ENCODE data around the gene SCN11A. TPM values are rescaled to one million over a fixed set of nuclear protein-coding genes. Genes with fewer than 3 reads are reported as not detected.

The SCN11A gene
- total and polyA plus RNA-seq, 2 of the 13 experiments (the other 11 are each of a cell fraction or from before 2014, with no cell fraction given) = 0.02 to 0.11 TPM

DNA sequence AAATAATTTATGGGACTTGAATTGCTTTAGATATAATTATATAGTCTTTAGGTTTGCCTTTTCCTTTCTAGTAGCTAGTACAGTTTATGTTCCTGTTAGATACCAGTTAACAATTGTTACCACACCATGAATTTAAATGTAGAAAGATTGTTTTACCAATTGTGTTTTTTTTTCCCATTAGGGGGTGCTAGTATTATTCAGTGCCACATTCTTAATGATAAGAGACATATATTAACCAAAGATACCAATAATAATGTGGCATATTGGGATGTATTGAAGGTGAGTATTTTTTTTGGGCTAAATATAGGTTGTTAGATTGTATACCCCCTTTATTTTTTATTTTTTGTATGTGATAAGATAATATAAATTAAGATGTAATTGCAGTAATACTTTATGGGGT, 27.8 kb upstream of the SCN11A start:
- intact Hi-C loops (cut with micrococcal nuclease; ENCODE audit: unreplicated experiment) = no loop called here
- no peaks in the 10 kb centered on the region for H3K9me3 ChIP-seq (ENCODE audit: low read length)

More for the DNA sequence above, 27.8 kb upstream of the SCN11A start:
- Histone ChIP-seq H3K4me3 (replicated peaks in 1 of 3; ENCODE audit: insufficient read depth in 1 of 3, low read depth in 2 of 3, low read length in 3 of 3) (no peak overlapping the region), H3K27me3 (ENCODE audit: control insufficient read depth in 1 of 2, insufficient read depth in 2 of 2, low read length in 2 of 2) (no peaks in the 10 kb centered on the region), H3K79me2 (ENCODE audit: insufficient read depth, low read length) (no peaks in the 10 kb centered on the region), H3K4me2 (ENCODE audit: low read depth, low read length) (no peak overlapping the region), H3K9ac (ENCODE audit: insufficient read depth, low read depth, low read length) (no peak overlapping the region), H3K36me3 (replicated peaks in 1 of 2; ENCODE audit: control insufficient read depth in 1 of 2, insufficient read depth in 2 of 2, low read length in 2 of 2) (peaks cover 12 to 46% of the 10 kb centered on the region in 2 experiments), H3K4me1 (ENCODE audit: insufficient read depth, low read length) (no peaks in the 10 kb centered on the region), H4K20me1 (ENCODE audit: insufficient read depth, low read length) (no peaks in the 10 kb centered on the region), H2AFZ (ENCODE audit: low read length) (no peak overlapping the region), H3K27ac (ENCODE audit: extremely low read length, insufficient read depth, low read length) (no peak overlapping the region)
- no TSS peak for BruUV-seq (replicated peaks)
- in situ Hi-C loops (cut with HindIII; ENCODE audit: extremely low pct_ligation_motif_present, low pct_unique_long_range_greater_than_20kb) = no loop called here
- DNase-seq (ENCODE audit: low spot score) = no peak
- ChIA-PET CTCF (ENCODE audit: low intra/inter-chr PET ratio, low total read pairs) (no interaction called here), POLR2A (no interaction called here)
- no peak for ATAC-seq
- no peak for TF ChIP-seq ZNF577 (CRISPR knock-in tag; IDR thresholded peaks at IDR 0.05; ENCODE audit: borderline replicate concordance, low read depth)
- no peak for TF ChIP-seq HMG20B (CRISPR knock-in tag; conservative IDR thresholded peaks at IDR 0.05)
- no peak for TF ChIP-seq ZNF260 (CRISPR knock-in tag; IDR thresholded peaks at IDR 0.05; ENCODE audit: borderline replicate concordance, low read depth)
- TF ChIP-seq, protein P1, sequence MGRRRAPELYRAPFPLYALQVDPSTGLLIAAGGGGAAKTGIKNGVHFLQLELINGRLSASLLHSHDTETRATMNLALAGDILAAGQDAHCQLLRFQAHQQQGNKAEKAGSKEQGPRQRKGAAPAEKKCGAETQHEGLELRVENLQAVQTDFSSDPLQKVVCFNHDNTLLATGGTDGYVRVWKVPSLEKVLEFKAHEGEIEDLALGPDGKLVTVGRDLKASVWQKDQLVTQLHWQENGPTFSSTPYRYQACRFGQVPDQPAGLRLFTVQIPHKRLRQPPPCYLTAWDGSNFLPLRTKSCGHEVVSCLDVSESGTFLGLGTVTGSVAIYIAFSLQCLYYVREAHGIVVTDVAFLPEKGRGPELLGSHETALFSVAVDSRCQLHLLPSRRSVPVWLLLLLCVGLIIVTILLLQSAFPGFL (CRISPR knock-in tag; IDR thresholded peaks at IDR 0.05) = no peak
- TF ChIP-seq MXD4 (CRISPR knock-in tag; IDR thresholded peaks at IDR 0.05) = no peak
- no peak for TF ChIP-seq RNF2 (conservative IDR thresholded peaks at IDR 0.05; ENCODE audit: low read depth)
- TF ChIP-seq, protein P2, sequence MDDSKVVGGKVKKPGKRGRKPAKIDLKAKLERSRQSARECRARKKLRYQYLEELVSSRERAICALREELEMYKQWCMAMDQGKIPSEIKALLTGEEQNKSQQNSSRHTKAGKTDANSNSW (CRISPR knock-in tag; IDR thresholded peaks at IDR 0.05; ENCODE audit: borderline replicate concordance) = no peak
- no peak for TF ChIP-seq ZNF83 (CRISPR knock-in tag; IDR thresholded peaks at IDR 0.05; ENCODE audit: borderline replicate concordance)
- TF ChIP-seq ZSCAN29 (CRISPR knock-in tag; conservative IDR thresholded peaks at IDR 0.05) = no peak
- TF ChIP-seq HOXA9 (CRISPR knock-in tag; IDR thresholded peaks at IDR 0.05; ENCODE audit: borderline replicate concordance) = no peak
- TF ChIP-seq YY1 (IDR thresholded peaks at IDR 0.05; ENCODE audit: insufficient read depth, insufficient replicate concordance, low read depth, low read length) = no peak
- no peak for TF ChIP-seq HIVEP1 (CRISPR knock-in tag; IDR thresholded peaks at IDR 0.05)
- TF ChIP-seq NR2F6 (IDR thresholded peaks at IDR 0.05) = no peak
- no peak for TF ChIP-seq NR2F6 (CRISPR knock-in tag; IDR thresholded peaks at IDR 0.05)
- TF ChIP-seq ZNF543 (CRISPR knock-in tag; IDR thresholded peaks at IDR 0.05) = no peak
- TF ChIP-seq, protein P3, sequence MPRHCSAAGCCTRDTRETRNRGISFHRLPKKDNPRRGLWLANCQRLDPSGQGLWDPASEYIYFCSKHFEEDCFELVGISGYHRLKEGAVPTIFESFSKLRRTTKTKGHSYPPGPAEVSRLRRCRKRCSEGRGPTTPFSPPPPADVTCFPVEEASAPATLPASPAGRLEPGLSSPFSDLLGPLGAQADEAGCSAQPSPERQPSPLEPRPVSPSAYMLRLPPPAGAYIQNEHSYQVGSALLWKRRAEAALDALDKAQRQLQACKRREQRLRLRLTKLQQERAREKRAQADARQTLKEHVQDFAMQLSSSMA (CRISPR knock-in tag; IDR thresholded peaks at IDR 0.05) = no peak
- no peak for TF ChIP-seq CBX2 (IDR thresholded peaks at IDR 0.05; ENCODE audit: low read depth, low read length)
- no peak for TF ChIP-seq CBX2 (CRISPR knock-in tag; IDR thresholded peaks at IDR 0.05; ENCODE audit: low read depth)
- TF ChIP-seq SPEN (CRISPR knock-in tag; IDR thresholded peaks at IDR 0.05; ENCODE audit: low read depth) = no peak
- no peak for TF ChIP-seq ZNF251 (CRISPR knock-in tag; IDR thresholded peaks at IDR 0.05)
- no peak for FAIRE-seq
